Gastrocnemius medialis (tissue), 4 donors: Measurements from ENCODE around the gene WDR37.

Experiments used
- POLR2A ChIP-seq, 2 donors: fragments of 450-650 bp; IDR thresholded peaks; one replicate each; pipeline ENCODE4 v1.6.1; 2017; ENCODE audit warnings: antibody characterized with exemption in 2 of 2, mild to moderate bottlenecking in 2 of 2, moderate library complexity in 2 of 2
- TF ChIP-seq, protein P1 (sequence below), 5 experiments: fragments of 450-650 bp in 3 of 5; fragments of 200-600 bp in 2 of 5; sonication (generic) in 2 of 5; IDR thresholded peaks in 4 of 5; conservative IDR thresholded peaks in 1 of 5; 1 replicate in 4 of 5; 2 replicates in 1 of 5; pipeline ENCODE4 v1.5.1; 2016 to 2019; ENCODE audit warnings: antibody characterized with exemption in 5 of 5, mild to moderate bottlenecking in 3 of 5, moderate library complexity in 3 of 5

DNA sequence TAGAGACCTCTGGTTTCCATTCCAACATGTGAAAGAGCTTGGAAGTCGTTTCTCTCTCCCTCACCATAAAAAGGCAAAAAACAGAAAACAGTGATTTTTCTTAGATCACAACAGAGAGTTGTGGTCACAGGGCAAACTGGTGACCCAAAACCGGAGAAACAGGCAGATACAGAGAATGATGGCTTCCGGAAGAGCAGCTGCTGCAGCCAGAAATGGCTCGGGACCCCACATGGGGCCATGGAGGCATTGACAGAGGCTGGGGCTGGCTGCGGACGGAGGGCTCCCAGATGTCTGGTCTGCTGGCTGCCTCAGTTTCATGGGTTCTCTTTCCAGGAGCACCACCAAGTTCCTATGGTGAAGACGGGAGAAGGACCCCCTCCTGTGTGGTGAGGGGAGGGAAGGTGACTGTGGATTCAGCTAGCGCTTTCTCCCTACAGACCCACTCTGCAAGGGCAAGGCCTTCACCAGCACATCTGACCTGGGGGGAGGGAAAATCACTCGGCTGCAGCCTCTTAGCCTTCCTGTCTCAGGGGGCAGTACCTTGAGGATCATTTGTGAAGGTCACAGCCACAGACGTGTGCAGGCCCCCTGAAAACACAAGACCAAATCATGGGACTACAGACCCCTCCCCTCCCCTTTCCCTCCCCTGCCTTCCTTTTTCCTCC, 81.4 kb downstream of the WDR37 start:
- TF ChIP-seq, protein P1, sequence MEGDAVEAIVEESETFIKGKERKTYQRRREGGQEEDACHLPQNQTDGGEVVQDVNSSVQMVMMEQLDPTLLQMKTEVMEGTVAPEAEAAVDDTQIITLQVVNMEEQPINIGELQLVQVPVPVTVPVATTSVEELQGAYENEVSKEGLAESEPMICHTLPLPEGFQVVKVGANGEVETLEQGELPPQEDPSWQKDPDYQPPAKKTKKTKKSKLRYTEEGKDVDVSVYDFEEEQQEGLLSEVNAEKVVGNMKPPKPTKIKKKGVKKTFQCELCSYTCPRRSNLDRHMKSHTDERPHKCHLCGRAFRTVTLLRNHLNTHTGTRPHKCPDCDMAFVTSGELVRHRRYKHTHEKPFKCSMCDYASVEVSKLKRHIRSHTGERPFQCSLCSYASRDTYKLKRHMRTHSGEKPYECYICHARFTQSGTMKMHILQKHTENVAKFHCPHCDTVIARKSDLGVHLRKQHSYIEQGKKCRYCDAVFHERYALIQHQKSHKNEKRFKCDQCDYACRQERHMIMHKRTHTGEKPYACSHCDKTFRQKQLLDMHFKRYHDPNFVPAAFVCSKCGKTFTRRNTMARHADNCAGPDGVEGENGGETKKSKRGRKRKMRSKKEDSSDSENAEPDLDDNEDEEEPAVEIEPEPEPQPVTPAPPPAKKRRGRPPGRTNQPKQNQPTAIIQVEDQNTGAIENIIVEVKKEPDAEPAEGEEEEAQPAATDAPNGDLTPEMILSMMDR (IDR thresholded peaks at IDR 0.05 in 4 of 5, conservative IDR thresholded peaks at IDR 0.05 in 1 of 5): no peak
- no peak for TF ChIP-seq POLR2A (IDR thresholded peaks at IDR 0.05)
